ENCODE data around the gene NINJ2.

Gene NINJ2

DNA sequence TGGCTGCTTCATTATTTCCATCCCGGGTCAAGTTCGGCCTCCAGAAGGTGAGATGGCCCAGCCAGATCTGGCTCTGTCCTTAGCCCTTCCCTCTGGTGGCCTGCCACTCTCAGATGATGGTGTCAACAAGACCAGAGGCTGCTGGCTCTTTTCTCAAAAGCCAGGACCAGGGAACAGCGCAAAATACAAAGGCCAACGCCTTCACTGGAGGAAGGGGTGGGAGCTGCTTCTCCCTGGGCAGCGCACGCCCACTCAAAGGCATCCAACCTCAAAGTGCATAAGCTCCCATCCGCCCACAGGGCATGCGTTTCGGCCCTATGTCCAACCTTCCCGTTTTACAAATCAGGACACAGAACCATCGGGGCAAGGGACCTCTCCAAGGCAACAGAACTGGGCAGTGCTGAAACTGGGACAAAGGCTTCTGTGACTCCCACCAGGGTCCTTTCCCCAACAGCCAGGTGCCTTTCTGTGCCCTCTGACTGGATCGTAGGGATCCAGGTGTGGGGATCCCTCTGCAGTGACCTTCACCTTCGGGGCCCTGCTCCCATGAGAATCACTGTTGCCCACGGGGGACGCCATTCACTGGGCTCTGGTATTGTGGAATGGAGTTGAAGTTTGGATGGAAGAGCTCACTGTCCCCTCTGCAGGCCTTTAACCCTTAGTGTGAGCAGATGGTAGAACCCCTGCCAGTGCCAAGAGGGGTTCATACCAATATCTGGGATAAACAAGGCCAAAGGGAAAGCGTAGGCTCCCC, 76.8 kb downstream of the NINJ2 start:
- no peak overlapping the region for H3K4me3 ChIP-seq (ENCODE audit: low read depth, low read length)
- no peak for DNase-seq (ENCODE audit: low read depth)
- no peak for TF ChIP-seq MAX (IDR thresholded peaks at IDR 0.05; ENCODE audit: low read depth, low read length)
- TF ChIP-seq MYC (IDR thresholded peaks at IDR 0.05; ENCODE audit: low read depth, low read length), result no peak
- TF ChIP-seq POLR2A (IDR thresholded peaks at IDR 0.05; ENCODE audit: extremely low read depth, insufficient read length), result no peak
- no peak for TF ChIP-seq CTCF (IDR thresholded peaks at IDR 0.05; ENCODE audit: low read depth, low read length)

DNA sequence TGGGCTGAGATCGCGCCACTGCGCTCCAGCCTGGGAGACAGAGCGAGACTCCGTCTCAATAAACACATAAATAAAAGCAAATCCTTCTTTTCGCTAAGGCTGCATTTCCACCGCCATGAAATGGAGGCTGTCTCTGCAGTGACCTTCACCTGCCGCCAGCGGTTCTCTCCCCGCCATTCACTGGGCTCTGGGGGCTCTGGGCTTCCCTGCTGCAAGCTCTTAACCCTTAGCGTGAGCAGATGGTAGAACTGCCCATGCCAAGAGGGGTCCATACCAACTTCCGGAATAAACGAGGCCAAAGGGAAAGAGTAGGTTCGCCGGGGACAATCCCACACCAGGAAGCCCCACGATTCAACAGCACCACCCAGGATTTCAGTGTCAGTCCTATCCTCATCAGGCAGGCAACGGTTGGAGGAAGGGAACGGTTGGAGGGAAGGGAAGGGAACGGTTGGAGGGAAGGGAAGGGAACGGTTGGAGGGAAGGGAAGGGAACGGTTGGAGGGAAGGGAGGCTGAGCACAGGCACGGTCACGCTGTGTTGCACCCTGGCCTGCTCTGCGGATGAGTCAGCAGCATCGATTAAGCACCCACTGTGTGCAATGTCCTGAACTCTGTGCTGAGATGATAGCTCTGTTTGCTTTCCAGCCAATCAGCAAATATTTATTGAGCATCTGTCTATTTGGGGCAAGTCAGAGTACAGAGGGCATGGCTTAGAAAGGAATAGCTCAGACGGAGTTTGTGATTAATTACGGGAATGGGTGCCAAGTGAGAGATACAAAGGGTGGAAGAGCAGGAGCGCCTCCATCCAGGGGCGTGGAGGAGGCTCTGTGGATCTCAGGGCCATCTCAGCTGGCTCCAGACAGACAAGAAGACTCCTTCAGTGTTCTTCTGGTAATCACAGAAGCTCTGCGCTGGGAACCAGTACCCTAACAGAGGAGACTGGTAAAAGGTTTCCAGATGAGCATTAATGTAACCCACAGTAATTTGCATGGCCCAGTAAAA, 77.9 kb downstream of the NINJ2 start:
- no peak for DNase-seq (ENCODE audit: low read depth)
- H3K4me3 ChIP-seq (ENCODE audit: low read depth, low read length), result no peak overlapping the region
- no peak for TF ChIP-seq CTCF (IDR thresholded peaks at IDR 0.05; ENCODE audit: low read depth, low read length)
- no peak for TF ChIP-seq MYC (IDR thresholded peaks at IDR 0.05; ENCODE audit: low read depth, low read length)
- no peak for TF ChIP-seq POLR2A (IDR thresholded peaks at IDR 0.05; ENCODE audit: extremely low read depth, insufficient read length)
- no peak for TF ChIP-seq MAX (IDR thresholded peaks at IDR 0.05; ENCODE audit: low read depth, low read length)

GRCh38 chr12:583251-583869, 79.9 kb downstream of the NINJ2 start:
- DNase-seq (ENCODE audit: low read depth), result no peak
- no peak for TF ChIP-seq CTCF (IDR thresholded peaks at IDR 0.05; ENCODE audit: low read depth, low read length)
- no peak for TF ChIP-seq POLR2A (IDR thresholded peaks at IDR 0.05; ENCODE audit: extremely low read depth, insufficient read length)
- no peak for TF ChIP-seq MYC (IDR thresholded peaks at IDR 0.05; ENCODE audit: low read depth, low read length)
- no peak for TF ChIP-seq MAX (IDR thresholded peaks at IDR 0.05; ENCODE audit: low read depth, low read length)
- no peak overlapping the region for H3K4me3 ChIP-seq (ENCODE audit: low read depth, low read length)

DNA sequence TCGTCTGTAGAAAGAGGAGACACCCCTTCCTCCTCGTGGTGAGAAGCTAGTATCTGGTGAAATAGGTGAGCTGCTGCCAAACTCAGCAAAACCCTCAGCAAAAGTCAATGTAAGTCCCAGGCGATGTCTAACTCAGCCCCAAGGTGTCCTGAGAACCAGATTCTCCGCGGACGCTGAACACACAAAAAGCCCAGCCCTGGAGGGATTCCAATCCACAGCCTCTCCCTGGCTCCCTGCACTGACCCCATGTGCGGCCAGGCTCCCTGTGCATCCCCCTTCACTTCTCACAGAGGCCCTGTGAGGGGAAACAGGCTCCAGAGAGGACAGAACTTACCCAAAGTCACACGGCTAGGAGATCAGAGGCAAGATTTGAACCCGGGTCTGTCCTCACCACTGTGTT, 81.5 kb downstream of the NINJ2 start:
- TF ChIP-seq MAX (IDR thresholded peaks at IDR 0.05; ENCODE audit: low read depth, low read length), result no peak
- no peak overlapping the region for H3K4me3 ChIP-seq (ENCODE audit: low read depth, low read length)

DNA sequence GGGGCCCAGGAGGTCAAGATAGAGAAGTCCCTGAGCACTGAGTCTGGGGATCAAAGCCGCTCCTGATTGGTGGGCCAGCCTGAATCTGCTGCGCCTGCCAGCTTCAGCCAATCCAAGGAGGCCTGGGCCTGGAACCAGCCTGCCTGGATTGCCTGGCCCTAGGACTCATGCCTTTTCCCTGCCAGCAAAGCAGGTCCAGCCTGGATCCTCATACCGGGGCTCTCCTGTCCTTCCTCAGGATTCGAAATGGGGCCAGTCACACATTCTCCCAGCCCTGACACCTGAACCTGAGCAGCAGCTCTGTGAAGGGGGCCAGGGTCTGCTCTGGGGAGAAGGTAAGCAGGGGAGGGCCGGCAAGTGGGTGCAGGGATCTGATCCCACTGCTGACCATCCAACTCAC, 81.9 kb downstream of the NINJ2 start:
- DNase-seq (ENCODE audit: low read depth), result no peak
- no peak overlapping the region for H3K4me3 ChIP-seq (ENCODE audit: low read depth, low read length)
- TF ChIP-seq CTCF (IDR thresholded peaks at IDR 0.05; ENCODE audit: low read depth, low read length) (no peak), MAX (IDR thresholded peaks at IDR 0.05; ENCODE audit: low read depth, low read length) (no peak), POLR2A (IDR thresholded peaks at IDR 0.05; ENCODE audit: extremely low read depth, insufficient read length) (no peak), MYC (IDR thresholded peaks at IDR 0.05; ENCODE audit: low read depth, low read length) (no peak)

More for the DNA sequence above, 81.5 kb downstream of the NINJ2 start:
- no peak for DNase-seq (ENCODE audit: low read depth)
